ENCODE measurements around the gene AGFG2.

Gene AGFG2

GRCh38 chr7:100572281-100572948 lies 33.4 kb downstream of the AGFG2 start (continued):
- TF ChIP-seq ZBTB49 (tag by site-specific recombination; IDR thresholded peaks at IDR 0.05; ENCODE audit: low read depth) (no peak), ZBTB7A (tag by site-specific recombination; IDR thresholded peaks at IDR 0.05; ENCODE audit: low read depth) (no peak), ZNF112 (tag by site-specific recombination; IDR thresholded peaks at IDR 0.05) (no peak), YY2 (tag by site-specific recombination; IDR thresholded peaks at IDR 0.05) (no peak), ZNF701 (tag by site-specific recombination; IDR thresholded peaks at IDR 0.05) (no peak), SP3 (tag by site-specific recombination; IDR thresholded peaks at IDR 0.05) (no peak), ZNF768 (tag by site-specific recombination; IDR thresholded peaks at IDR 0.05) (no peak), PRDM4 (tag by site-specific recombination; IDR thresholded peaks at IDR 0.05) (peak; percentile 97), ZNF214 (tag by site-specific recombination; IDR thresholded peaks at IDR 0.05; ENCODE audit: borderline replicate concordance) (no peak)

DNA sequence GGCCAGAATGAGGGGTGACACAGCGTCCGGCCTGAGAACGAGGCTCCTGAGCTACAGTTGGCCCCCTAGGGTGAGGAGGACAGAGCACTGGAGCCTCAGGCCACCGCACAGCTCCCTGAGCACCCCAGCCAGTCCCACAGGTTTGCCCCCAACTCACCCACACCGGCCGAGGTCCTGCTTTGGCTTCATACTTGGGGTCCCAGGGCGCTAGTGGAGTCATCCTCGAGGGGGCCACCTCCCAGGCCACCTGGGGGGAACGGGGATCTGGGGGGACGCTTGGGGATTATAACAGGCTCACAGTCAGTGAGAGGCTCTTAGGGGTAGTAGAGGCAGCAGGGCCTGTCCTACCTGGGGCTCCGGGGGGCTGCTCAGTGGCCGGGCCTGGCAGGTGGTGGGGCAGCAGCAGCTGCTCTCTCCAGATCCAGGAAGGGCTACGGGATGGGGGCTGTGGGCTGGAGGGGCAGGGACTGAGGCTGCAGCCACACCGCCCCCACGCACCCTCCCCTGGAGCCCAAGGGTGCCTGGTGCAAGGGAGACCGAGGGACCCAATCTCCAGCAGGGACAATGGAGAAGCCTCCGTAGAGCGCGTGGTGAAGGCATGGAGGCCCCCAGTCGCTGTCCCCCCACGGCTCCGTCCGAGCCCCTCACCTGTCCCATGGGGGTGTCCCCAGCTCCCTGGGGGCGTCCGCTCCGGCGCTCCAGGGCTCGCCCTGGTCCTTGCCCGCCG lies 34.1 kb downstream of the AGFG2 start:
- Histone ChIP-seq H3K27ac (ENCODE audit: extremely low read depth, low read depth, low read length) (no peak overlapping the region), H3K4me3 (ENCODE audit: low read depth, low read length) (no peak overlapping the region), H3K9me3 (ENCODE audit: control insufficient read depth, insufficient read depth, low read depth, low read length) (no peaks in the 10 kb centered on the region), H3K4me1 (ENCODE audit: control insufficient read depth, insufficient read depth, low read length) (peaks cover 2% of the 10 kb centered on the region; the same call in 1 of the 2 replicates), H3K36me3 (ENCODE audit: control insufficient read depth in 2 of 2, insufficient read depth in 1 of 2, low read length in 2 of 2) (peaks cover 0 to 23% of the 10 kb centered on the region in 2 experiments; a peak in 1 of 3 replicates)
- POLR2A ChIA-PET, result interaction anchor here (0.6 to 1.7 kb wide), 3 partner anchors 8 to 13 kb away, joined by 3 to 10 read pairs (median 3); partner anchors contain the start of genes FBXO24 and LRCH4
- TF ChIP-seq ZNF266 (tag by site-specific recombination; IDR thresholded peaks at IDR 0.05; ENCODE audit: low read depth) (no peak), HOXD13 (CRISPR knock-in tag; IDR thresholded peaks at IDR 0.05; ENCODE audit: borderline replicate concordance) (no peak), GLIS2 (tag by site-specific recombination; IDR thresholded peaks at IDR 0.05) (peak; percentile 35), ZNF140 (tag by site-specific recombination; IDR thresholded peaks at IDR 0.05) (no peak), ZNF311 (tag by site-specific recombination; IDR thresholded peaks at IDR 0.05; ENCODE audit: borderline replicate concordance) (no peak), ZNF843 (tag by site-specific recombination; IDR thresholded peaks at IDR 0.05) (no peak)
- TF ChIP-seq, protein P1, sequence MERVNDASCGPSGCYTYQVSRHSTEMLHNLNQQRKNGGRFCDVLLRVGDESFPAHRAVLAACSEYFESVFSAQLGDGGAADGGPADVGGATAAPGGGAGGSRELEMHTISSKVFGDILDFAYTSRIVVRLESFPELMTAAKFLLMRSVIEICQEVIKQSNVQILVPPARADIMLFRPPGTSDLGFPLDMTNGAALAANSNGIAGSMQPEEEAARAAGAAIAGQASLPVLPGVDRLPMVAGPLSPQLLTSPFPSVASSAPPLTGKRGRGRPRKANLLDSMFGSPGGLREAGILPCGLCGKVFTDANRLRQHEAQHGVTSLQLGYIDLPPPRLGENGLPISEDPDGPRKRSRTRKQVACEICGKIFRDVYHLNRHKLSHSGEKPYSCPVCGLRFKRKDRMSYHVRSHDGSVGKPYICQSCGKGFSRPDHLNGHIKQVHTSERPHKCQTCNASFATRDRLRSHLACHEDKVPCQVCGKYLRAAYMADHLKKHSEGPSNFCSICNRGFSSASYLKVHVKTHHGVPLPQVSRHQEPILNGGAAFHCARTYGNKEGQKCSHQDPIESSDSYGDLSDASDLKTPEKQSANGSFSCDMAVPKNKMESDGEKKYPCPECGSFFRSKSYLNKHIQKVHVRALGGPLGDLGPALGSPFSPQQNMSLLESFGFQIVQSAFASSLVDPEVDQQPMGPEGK (tag by site-specific recombination; IDR thresholded peaks at IDR 0.05), result peak; percentile 18; the same call in 1 of the 2 replicates
- CTCF ChIA-PET, result interaction anchor here (1.5 kb wide), 1 partner anchor 9 kb away, joined by 6 read pairs; no protein-coding TSS in a partner anchor
